WERI-Rb-1 (cell line): ENCODE measurements around the gene SLAIN1.
A peak's percentile ranks its signal among the peaks of the same experiment; 100 is the strongest.

ENCODE experiments used
- DNase-seq: peaks from one replicate; pipeline ENCODE4 v3.0.0-alpha.2; 2020
- H3K27ac ChIP-seq: fragments of 250-450 bp; sonication (Bioruptor Pico); 2 replicates; pipeline ENCODE4 v1.5.1; 2020; ENCODE audit warnings: mild to moderate bottlenecking, moderate library complexity
- H3K27me3 ChIP-seq: fragments of 250-450 bp; sonication (Bioruptor Pico); 2 replicates; pipeline ENCODE4 v1.5.1; 2021; ENCODE audit warnings: mild to moderate bottlenecking, low read depth, moderate library complexity; ENCODE audit not compliant: insufficient read depth, severe bottlenecking
- H3K36me3 ChIP-seq: fragments of 250-450 bp; sonication (Bioruptor Pico); 2 replicates; pipeline ENCODE4 v1.5.1; 2020; ENCODE audit warnings: mild to moderate bottlenecking, moderate library complexity
- H3K4me3 ChIP-seq: 2 replicates; pipeline ENCODE4 v1.5.1; 2011; ENCODE audit warnings: low read depth, mild to moderate bottlenecking, control low read depth, low read length
- H3K9me3 ChIP-seq: fragments of 250-450 bp; sonication (Bioruptor Pico); 2 replicates; pipeline ENCODE4 v1.5.1; 2021; ENCODE audit warnings: mild to moderate bottlenecking, moderate library complexity; ENCODE audit not compliant: severe bottlenecking
- TF ChIP-seq, protein P1 (sequence below): IDR thresholded peaks from 2 replicates; pipeline ENCODE4 v1.5.1; 2011; ENCODE audit warnings: low read depth, mild to moderate bottlenecking, control low read depth, inconsistent platforms, low read length

Gene SLAIN1

DNA sequence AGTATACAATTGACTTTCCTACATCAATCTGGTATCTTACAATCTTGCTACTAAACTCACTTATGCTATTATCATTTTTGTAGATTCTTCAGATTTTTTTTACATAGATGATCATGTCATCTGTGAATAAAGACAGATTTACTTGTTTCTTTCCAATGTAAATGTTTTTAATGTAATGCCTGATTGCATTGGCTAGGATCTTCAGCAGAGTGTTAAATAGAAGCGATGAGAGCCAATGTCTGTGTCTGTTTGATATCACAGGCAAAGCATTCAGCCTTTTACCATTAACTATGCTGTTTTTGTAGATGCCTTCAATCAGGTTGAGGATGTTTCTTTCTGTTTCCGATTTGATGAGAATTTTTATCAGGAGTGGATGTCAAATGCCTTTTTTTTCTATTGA is 19.2 kb downstream of the SLAIN1 start:
- H3K4me3 ChIP-seq: no peak overlapping the region
- TF ChIP-seq, protein P1, sequence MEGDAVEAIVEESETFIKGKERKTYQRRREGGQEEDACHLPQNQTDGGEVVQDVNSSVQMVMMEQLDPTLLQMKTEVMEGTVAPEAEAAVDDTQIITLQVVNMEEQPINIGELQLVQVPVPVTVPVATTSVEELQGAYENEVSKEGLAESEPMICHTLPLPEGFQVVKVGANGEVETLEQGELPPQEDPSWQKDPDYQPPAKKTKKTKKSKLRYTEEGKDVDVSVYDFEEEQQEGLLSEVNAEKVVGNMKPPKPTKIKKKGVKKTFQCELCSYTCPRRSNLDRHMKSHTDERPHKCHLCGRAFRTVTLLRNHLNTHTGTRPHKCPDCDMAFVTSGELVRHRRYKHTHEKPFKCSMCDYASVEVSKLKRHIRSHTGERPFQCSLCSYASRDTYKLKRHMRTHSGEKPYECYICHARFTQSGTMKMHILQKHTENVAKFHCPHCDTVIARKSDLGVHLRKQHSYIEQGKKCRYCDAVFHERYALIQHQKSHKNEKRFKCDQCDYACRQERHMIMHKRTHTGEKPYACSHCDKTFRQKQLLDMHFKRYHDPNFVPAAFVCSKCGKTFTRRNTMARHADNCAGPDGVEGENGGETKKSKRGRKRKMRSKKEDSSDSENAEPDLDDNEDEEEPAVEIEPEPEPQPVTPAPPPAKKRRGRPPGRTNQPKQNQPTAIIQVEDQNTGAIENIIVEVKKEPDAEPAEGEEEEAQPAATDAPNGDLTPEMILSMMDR: no peak
- peaks cover 3% of the 10 kb centered on the region for H3K9me3 ChIP-seq
- no peaks in the 10 kb centered on the region for H3K27me3 ChIP-seq
- H3K27ac ChIP-seq: no peak overlapping the region
- peaks cover 8% of the 10 kb centered on the region for H3K36me3 ChIP-seq
- DNase-seq: no peak

DNA sequence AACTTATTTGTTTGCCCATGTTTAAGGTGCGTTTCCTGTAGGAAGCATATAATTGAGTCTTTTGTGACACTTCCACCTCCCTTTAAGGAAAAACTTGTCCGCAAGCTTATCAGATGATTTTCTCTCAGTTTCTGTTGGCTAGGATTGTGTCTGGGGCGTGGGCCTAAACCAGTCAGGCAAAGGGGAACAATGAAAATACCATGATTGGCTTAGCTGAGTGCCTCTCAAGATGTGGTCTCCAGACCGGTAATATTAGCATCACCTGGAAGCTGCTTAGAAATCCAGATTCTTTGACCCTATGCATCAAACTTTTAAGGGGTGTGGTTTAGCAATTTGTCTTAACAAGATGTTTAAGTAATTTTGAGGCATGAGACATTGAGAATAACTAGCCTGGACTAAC is 20.0 kb downstream of the SLAIN1 start:
- H3K36me3 ChIP-seq: peaks cover 10% of the 10 kb centered on the region
- no peak for DNase-seq
- TF ChIP-seq, protein P1: no peak
- H3K27ac ChIP-seq: no peak overlapping the region
- H3K4me3 ChIP-seq: no peak overlapping the region
- no peaks in the 10 kb centered on the region for H3K27me3 ChIP-seq
- H3K9me3 ChIP-seq: no peaks in the 10 kb centered on the region

DNA sequence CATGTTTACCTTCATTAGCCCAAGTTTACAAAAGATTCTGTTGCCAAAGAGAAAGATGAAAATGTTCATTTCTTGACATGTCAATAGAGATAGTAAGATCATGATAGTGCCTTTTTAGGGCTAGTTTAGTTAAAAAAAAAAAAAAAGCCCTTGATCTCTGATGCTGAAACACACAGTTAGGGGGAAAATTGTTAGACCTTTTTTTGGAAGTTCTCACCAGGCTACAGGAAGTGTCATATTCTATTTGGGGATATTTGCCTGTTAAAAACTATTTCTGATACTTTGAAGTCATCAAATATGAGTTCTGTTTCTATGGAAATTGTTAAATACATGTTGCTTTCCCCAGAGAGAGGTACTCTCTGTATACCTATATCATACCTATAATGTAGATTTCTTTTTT is 21.6 kb downstream of the SLAIN1 start:
- Histone ChIP-seq H3K36me3 (peaks cover 25% of the 10 kb centered on the region), H3K27me3 (no peaks in the 10 kb centered on the region), H3K4me3 (no peak overlapping the region), H3K27ac (no peak overlapping the region), H3K9me3 (no peaks in the 10 kb centered on the region)
- DNase-seq: no peak
- TF ChIP-seq, protein P1: no peak

DNA sequence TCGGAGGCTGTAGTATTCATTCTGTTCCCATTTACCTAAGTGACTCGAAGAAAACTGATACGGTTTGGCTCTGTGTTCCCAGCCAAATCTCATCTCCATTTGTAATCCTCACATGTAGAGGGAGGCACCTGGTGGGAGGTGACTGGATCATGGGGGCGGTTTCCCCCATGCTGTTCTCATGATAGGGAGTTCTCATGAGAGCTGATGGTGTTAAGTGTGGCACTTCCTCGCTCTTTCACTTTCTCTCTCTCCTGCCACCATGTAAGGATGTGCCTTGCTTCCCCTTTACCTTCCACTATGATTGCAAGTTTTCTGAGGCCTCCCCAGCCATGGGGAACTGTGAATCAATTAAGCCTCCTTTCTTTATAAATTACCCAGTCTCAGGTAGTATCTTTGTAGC is 23.5 kb downstream of the SLAIN1 start:
- peaks cover 33% of the 10 kb centered on the region for H3K36me3 ChIP-seq

DNA sequence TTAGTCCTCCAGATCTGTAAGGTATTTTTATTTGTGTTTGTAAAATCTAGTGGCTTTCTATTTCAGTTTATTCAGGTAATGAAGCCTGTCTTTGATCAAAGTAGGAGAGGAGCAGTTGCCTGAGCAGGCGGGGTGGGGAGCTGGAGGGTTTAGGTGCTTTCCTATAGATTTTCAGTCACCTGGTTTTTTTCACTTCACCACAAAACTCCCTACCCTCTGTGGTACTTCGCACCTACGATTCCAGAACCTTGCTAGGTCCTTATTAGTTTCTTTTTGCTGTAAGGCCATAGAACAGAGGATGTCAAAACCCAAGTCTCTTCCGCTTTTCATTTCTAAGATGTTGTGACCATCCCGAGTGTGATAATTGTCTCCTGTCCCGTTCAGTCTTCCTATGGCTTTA is 26.6 kb downstream of the SLAIN1 start:
- Histone ChIP-seq H3K9me3 (no peaks in the 10 kb centered on the region), H3K4me3 (no peak overlapping the region), H3K27me3 (no peaks in the 10 kb centered on the region), H3K27ac (no peak overlapping the region), H3K36me3 (peaks cover 38% of the 10 kb centered on the region)
- TF ChIP-seq, protein P1: no peak
- no peak for DNase-seq

More for the DNA sequence above, 23.5 kb downstream of the SLAIN1 start:
- TF ChIP-seq, protein P1: no peak
- H3K27me3 ChIP-seq: no peaks in the 10 kb centered on the region
- H3K27ac ChIP-seq: no peak overlapping the region; the same call in 1 of the 2 replicates
- no peak overlapping the region for H3K4me3 ChIP-seq
- H3K9me3 ChIP-seq: no peaks in the 10 kb centered on the region
- peak; percentile 49 for DNase-seq

DNA sequence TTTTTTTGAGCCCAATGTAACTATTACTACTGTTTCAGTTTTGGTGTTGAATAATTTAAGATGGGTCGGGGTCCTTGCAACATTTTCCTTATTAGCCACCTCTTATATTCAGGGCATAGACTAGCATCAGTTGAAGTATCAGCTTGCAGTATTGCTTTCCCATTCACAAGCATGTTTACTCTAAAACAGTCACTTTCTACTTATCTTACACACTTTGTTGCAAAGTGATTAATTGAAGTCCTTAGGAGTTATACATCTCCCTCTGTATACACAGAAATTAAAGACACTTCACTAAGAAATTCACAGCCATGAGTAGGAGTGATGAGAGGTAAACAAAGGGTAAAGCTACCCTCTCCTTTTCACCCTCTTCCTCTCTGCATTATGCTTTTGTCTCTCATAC is 27.6 kb downstream of the SLAIN1 start:
- Histone ChIP-seq H3K9me3 (no peaks in the 10 kb centered on the region), H3K36me3 (peaks cover 35% of the 10 kb centered on the region), H3K4me3 (no peak overlapping the region), H3K27me3 (no peaks in the 10 kb centered on the region), H3K27ac (peak overlapping the region; percentile 50)
- no peak for DNase-seq
- TF ChIP-seq, protein P1: no peak
